Right lobe of liver (tissue), 6 donors: ENCODE results near the gene ZNF521. TPM values are rescaled to one million over a fixed set of nuclear protein-coding genes. Genes with fewer than 3 reads are reported as not detected.

Experiments
- ATAC-seq, 4 donors: fragments of 200-7000 bp; cut with Tn5 transposase; one replicate each; pipeline ENCODE4 v1.9.1; 2020; ENCODE audit warnings: mild to moderate bottlenecking in 4 of 4, moderate library complexity in 4 of 4
- DNase-seq, 3 donors: peaks; one replicate each; pipeline ENCODE4 v3.0.0-alpha.2; 2020
- H3K27ac ChIP-seq, 3 donors: fragments of 200-600 bp; one replicate each; pipeline ENCODE4 v1.8.0; 2022
- H3K27me3 ChIP-seq, 2 donors: fragments of 200-600 bp; one replicate each; pipeline ENCODE4 v1.8.0; 2022
- H3K36me3 ChIP-seq, 4 donors: fragments of 200-600 bp; sonication (generic) in 1 of 4; one replicate each; pipeline versions ENCODE4 v1.5.1 to v1.8.0; 2017 to 2022; ENCODE audit warnings: control low read depth in 1 of 4
- H3K4me1 ChIP-seq, 4 donors: fragments of 200-600 bp; sonication (generic) in 1 of 4; one replicate each; pipeline versions ENCODE4 v1.5.1 to v1.8.0; 2017 to 2022; ENCODE audit warnings: control low read depth in 1 of 4
- H3K4me3 ChIP-seq, 3 donors: fragments of 200-600 bp; one replicate each; pipeline ENCODE4 v1.8.0; 2022
- H3K9me3 ChIP-seq, 4 donors: fragments of 200-600 bp; sonication (generic) in 1 of 4; one replicate each; pipeline versions ENCODE4 v1.5.1 to v1.8.0; 2017 to 2022; ENCODE audit warnings: control low read depth in 1 of 4
- POLR2A ChIP-seq: fragments of 450-650 bp; IDR thresholded peaks from one replicate; pipeline ENCODE4 v1.6.1; 2017; ENCODE audit warnings: antibody characterized with exemption, mild to moderate bottlenecking
- WGBS: methylation state at CpG from one replicate; pipeline ENCODE4 v1.1.6; 2018; ENCODE audit warnings: low coverage, low lambda C conversion rate; ENCODE audit not compliant: insufficient coverage; ENCODE audit errors: missing lambda C conversion rate; 5-methylcytosine and 5-hydroxymethylcytosine counted together
- intact Hi-C, 2 donors: fragments of 100-400 bp; cut with DNase I; formaldehyde crosslinking; loops; one replicate each; pipeline versions ENCODE4 v1.11.2 to v1.14.1; 2022
- total RNA-seq, 6 experiments: library from RNA; depleted of rRNA in 2 of 6; stranded (reverse); fragments of >200 nt in 2 of 6; fragmentation: NEBNext Ultra II Directional in 3 of 6; extraction: Animal tissue kit (Norgen Biotek cat#: 25700) in 3 of 6; gene quantifications; one replicate each; pipeline versions ENCODE4 v1.1.0 to v1.2.4, GENCODE V29; 2016 to 2023
- TF ChIP-seq, protein P1 (sequence below), 4 donors: fragments of 200-600 bp in 3 of 4; fragments of 450-650 bp in 1 of 4; IDR thresholded peaks; one replicate each; pipeline versions ENCODE4 v1.5.1 to v1.8.0; 2016 to 2022; ENCODE audit warnings: antibody characterized with exemption in 4 of 4, mild to moderate bottlenecking in 2 of 4
- donor health status: DM: no; HTN: yes; CAD: no.
- donor health status: DM: no; HTN: no; CAD: no.
- donor health status: DM: no; HTN: no; CAD: no.
- donor health status: DM: no; HTN: yes; CAD: no.
- donor health status: DM: no; HTN: yes; CAD: no.

The ZNF521 gene
- total RNA-seq, 6 experiments from 2014 or later: 0.31 to 2.9 (median 1.3) TPM

DNA sequence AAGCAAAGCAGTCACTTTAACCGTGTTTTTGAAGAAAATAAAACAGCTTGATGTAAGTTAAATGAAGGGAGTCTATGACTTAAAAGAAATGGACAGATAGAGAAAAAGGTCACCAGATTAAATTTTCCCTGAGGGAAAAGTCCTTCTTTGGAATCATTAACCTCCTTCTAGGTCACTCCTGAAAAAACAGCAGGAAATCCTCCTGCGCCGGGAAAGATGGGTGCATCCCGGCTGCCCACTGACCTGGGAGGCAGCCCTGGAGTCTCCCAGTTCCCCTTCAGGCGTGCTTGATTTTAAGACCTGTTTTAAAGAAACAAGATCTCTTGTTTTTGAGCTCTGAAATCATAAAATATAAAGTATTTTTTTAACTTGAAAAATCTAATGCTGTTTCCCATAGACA lies 18.4 kb upstream of the ZNF521 start:
- TF ChIP-seq POLR2A: no peak
- TF ChIP-seq, protein P1, sequence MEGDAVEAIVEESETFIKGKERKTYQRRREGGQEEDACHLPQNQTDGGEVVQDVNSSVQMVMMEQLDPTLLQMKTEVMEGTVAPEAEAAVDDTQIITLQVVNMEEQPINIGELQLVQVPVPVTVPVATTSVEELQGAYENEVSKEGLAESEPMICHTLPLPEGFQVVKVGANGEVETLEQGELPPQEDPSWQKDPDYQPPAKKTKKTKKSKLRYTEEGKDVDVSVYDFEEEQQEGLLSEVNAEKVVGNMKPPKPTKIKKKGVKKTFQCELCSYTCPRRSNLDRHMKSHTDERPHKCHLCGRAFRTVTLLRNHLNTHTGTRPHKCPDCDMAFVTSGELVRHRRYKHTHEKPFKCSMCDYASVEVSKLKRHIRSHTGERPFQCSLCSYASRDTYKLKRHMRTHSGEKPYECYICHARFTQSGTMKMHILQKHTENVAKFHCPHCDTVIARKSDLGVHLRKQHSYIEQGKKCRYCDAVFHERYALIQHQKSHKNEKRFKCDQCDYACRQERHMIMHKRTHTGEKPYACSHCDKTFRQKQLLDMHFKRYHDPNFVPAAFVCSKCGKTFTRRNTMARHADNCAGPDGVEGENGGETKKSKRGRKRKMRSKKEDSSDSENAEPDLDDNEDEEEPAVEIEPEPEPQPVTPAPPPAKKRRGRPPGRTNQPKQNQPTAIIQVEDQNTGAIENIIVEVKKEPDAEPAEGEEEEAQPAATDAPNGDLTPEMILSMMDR (IDR thresholded peaks at IDR 0.05): no peak
- no peak for ATAC-seq
- Histone ChIP-seq H3K4me3 (no peak overlapping the region), H3K9me3 (no peaks in the 10 kb centered on the region), H3K27me3 (peaks cover 0 to 3% of the 10 kb centered on the region in 2 donors), H3K36me3 (no peaks in the 10 kb centered on the region), H3K4me1 (no peaks in the 10 kb centered on the region), H3K27ac (no peak overlapping the region)
- WGBS: 22% methylated on average over 5 of the region's 5 CpGs
- intact Hi-C loops: no loop called here
- DNase-seq: no peak

DNA sequence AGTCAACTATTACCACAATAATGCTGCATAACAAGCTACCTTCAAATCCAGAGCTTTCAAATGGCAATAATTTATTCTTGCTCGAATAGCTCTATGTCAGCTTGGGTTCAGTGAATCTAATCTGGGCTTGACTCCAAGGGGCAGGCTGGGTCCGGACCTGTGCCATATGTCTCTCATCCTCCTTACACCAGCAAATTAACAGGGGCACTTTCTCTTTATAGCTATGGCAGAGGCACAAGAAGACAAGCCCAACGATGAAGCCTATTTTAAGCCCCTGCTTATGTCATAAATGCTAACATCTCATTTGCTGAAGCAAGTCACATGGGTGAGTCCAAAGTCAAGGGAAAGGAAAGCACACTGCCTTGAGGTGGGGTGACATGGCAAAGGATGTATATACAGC lies 13.3 kb upstream of the ZNF521 start:
- Histone ChIP-seq H3K36me3 (no peaks in the 10 kb centered on the region), H3K27ac (no peak overlapping the region), H3K4me3 (no peak overlapping the region), H3K9me3 (no peaks in the 10 kb centered on the region), H3K27me3 (no peaks in the 10 kb centered on the region), H3K4me1 (no peaks in the 10 kb centered on the region)
- 48% methylated on average over 3 of the region's 3 CpGs for WGBS
- TF ChIP-seq, protein P1 (IDR thresholded peaks at IDR 0.05): no peak
- TF ChIP-seq POLR2A: no peak
- DNase-seq: no peak
- intact Hi-C loops: no loop called here
- ATAC-seq: no peak

DNA sequence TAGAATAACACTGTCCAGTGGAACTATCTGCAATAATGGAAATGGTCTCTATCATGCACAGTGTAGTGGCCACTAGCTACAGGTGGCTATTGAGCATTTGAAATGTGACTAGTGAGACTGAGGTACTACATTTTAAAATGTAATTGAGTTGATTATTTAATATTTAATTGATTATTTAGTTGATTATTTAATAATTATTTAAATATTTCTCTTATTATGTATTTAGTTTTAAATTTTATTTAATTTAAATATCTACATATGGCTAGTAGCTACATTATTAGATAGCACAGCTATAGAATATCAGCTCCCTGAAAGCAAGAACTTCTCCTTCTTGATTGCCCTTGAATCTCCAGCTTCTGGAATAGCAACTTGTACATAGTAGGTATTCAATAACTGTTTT lies 12.8 kb upstream of the ZNF521 start:
- Histone ChIP-seq H3K27ac (no peak overlapping the region), H3K4me1 (no peaks in the 10 kb centered on the region), H3K9me3 (no peaks in the 10 kb centered on the region), H3K36me3 (no peaks in the 10 kb centered on the region), H3K27me3 (no peaks in the 10 kb centered on the region), H3K4me3 (no peak overlapping the region)
- intact Hi-C loops: no loop called here
- TF ChIP-seq, protein P1 (IDR thresholded peaks at IDR 0.05): no peak
- no peak for TF ChIP-seq POLR2A
- DNase-seq (no peak), ATAC-seq (no peak)

DNA sequence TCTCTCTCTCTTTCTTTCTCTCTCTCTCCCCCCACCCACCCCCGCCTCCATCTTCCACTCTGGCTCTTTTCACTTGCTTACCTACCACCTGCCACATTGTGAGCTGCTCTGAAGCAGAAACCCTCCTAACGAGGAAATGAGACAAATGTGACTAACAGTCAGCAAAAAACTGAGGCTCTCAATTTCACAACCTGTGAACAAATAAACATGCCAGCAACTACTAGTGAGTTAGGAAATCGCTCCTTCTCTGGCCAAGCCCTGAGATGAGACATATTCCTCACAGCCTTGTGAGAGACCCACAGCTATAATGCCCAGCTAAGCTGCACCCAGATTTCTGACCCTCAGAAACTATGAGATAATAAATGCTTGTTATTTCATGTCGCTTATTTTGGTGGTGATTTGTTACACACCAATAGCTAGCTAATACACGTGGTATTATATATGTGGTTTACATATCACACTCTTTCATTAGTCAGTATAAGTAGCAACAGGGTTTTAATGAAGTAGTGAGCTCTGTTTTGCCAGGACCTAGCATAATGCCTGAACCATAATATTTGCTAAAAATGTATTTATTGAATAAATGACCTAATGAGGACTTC lies 8.4 kb upstream of the ZNF521 start:
- Histone ChIP-seq H3K27ac (no peak overlapping the region), H3K9me3 (no peaks in the 10 kb centered on the region), H3K4me1 (no peaks in the 10 kb centered on the region), H3K4me3 (no peak overlapping the region), H3K36me3 (no peaks in the 10 kb centered on the region), H3K27me3 (no peaks in the 10 kb centered on the region)
- 58% methylated on average over 5 of the region's 5 CpGs for WGBS
- intact Hi-C loops: no loop called here
- DNase-seq: no peak
- ATAC-seq: no peak
- TF ChIP-seq, protein P1 (IDR thresholded peaks at IDR 0.05): no peak
- no peak for TF ChIP-seq POLR2A

DNA sequence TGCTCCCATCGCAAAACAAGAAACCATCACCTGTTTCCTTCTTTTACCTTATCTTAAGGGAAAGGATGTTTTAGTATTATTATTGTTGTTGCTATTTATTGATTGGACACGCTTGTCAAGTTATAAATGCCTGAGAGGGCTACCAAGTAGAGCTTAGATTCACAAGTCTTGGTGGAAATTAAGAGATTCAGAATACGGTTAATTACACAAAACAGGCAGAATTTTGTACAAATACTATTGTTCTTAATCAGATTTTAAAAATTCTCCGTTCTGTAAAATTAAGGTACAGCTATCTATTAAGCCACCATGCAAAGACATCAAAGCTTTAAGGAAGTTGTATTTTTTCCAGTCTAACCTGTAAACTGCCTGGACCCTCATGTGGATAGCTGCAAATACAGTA lies 1.1 kb upstream of the ZNF521 start:
- intact Hi-C loops: no loop called here
- ATAC-seq (no peak), DNase-seq (no peak)
- 30% methylated on average over 4 of the region's 4 CpGs for WGBS
- no peak overlapping the region for H3K27ac ChIP-seq
- peaks cover 0 to 16% of the 10 kb centered on the region in 2 donors for H3K27me3 ChIP-seq
- H3K4me1 ChIP-seq: peaks cover 0 to 14% (median 3%) of the 10 kb centered on the region in 4 donors
- no peak for TF ChIP-seq POLR2A
- no peaks in the 10 kb centered on the region for H3K9me3 ChIP-seq
- H3K4me3 ChIP-seq: no peak overlapping the region
- H3K36me3 ChIP-seq: no peaks in the 10 kb centered on the region
